ENCODE results near the gene UTP20.
A peak's percentile ranks its signal among the peaks of the same experiment; 100 is the strongest.

Gene UTP20

DNA sequence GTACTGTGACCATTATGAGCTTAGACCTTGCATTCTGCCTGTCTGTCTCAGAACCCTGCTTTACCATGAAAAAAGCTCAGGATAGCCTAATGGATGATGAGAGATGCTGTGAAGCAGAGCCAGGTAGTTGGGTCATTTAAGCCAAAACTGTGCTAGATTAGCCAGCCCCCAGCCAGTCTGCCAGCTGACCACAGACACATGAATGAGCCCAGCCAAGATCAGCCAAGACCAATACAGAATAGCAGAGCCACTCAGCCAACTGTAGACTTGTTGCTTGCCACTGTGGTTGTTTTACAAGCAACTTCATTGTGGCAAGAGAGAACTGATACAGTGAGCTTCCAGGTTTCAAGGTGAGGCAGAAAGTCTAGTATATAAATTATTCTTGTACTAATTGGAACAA lies 12.8 kb upstream of the UTP20 start:
- Histone ChIP-seq H3K27ac (no peak overlapping the region), H3K36me3 (ENCODE audit: control insufficient read depth, insufficient read depth, low read length) (no peaks in the 10 kb centered on the region), H3K9ac (no peak overlapping the region), H3K4me3 (ENCODE audit: low read depth, low read length) (no peak overlapping the region), H3K79me2 (no peaks in the 10 kb centered on the region), H3K4me2 (ENCODE audit: low read length) (no peak overlapping the region), H3K9me3 (ENCODE audit: control insufficient read depth, low read length) (no peaks in the 10 kb centered on the region), H3K4me1 (no peaks in the 10 kb centered on the region), H3K27me3 (ENCODE audit: control insufficient read depth, insufficient read depth, low read length) (no peaks in the 10 kb centered on the region), H2AFZ (no peak overlapping the region)
- TF ChIP-seq, protein P1, sequence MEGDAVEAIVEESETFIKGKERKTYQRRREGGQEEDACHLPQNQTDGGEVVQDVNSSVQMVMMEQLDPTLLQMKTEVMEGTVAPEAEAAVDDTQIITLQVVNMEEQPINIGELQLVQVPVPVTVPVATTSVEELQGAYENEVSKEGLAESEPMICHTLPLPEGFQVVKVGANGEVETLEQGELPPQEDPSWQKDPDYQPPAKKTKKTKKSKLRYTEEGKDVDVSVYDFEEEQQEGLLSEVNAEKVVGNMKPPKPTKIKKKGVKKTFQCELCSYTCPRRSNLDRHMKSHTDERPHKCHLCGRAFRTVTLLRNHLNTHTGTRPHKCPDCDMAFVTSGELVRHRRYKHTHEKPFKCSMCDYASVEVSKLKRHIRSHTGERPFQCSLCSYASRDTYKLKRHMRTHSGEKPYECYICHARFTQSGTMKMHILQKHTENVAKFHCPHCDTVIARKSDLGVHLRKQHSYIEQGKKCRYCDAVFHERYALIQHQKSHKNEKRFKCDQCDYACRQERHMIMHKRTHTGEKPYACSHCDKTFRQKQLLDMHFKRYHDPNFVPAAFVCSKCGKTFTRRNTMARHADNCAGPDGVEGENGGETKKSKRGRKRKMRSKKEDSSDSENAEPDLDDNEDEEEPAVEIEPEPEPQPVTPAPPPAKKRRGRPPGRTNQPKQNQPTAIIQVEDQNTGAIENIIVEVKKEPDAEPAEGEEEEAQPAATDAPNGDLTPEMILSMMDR (IDR thresholded peaks at IDR 0.05), result no peak

DNA sequence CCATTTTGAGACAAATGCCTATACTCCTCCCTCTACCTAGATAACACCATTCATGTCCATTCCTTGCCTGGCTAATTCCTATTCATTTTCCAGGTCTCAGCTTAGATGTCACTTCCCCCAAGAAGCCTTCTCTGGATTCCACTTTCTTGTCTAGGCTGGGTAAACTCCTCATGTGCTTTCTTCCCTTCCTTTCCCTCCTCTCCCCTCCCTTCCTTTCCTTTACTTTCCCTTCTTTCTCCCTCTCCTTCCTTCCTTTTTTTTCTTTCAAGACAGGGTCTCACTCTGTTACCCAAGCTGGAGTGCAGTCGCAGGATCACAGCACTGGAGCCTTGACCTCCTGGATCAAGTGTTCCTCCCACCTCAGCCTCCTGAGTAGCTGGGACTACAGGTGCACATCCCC lies 3.5 kb upstream of the UTP20 start:
- peak overlapping the region; percentile 10 for H2AFZ ChIP-seq
- no peaks in the 10 kb centered on the region for H3K4me1 ChIP-seq
- peaks cover 6% of the 10 kb centered on the region for H3K79me2 ChIP-seq
- H3K9ac ChIP-seq, result no peak overlapping the region
- no peak overlapping the region for H3K4me3 ChIP-seq (ENCODE audit: low read depth, low read length)
- H3K27ac ChIP-seq, result no peak overlapping the region
- TF ChIP-seq, protein P1 (IDR thresholded peaks at IDR 0.05), result no peak
- no peak overlapping the region for H3K4me2 ChIP-seq (ENCODE audit: low read length)
- H3K27me3 ChIP-seq (ENCODE audit: control insufficient read depth, insufficient read depth, low read length), result no peaks in the 10 kb centered on the region
- no peaks in the 10 kb centered on the region for H3K9me3 ChIP-seq (ENCODE audit: control insufficient read depth, low read length)
- no peaks in the 10 kb centered on the region for H3K36me3 ChIP-seq (ENCODE audit: control insufficient read depth, insufficient read depth, low read length)

DNA sequence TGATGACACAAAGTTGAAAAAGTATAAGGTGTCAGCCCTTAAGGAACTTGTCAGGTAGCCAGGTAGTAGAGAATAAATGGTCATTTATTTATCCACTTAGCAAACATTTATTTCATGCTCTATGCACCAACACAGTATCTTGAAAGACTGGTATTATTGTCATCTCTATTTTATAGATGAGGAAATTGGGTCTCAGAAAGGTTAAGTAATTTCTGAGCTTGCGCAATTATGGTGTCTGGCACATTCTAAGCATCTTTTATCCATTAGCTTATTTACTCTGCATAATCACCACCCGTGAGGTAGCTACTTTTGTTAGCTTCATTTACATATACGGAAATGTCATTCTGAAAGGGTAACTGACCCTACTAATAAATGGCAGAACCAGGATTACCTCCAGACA lies 2.5 kb upstream of the UTP20 start:
- TF ChIP-seq, protein P1 (IDR thresholded peaks at IDR 0.05), result no peak
- Histone ChIP-seq H3K36me3 (ENCODE audit: control insufficient read depth, insufficient read depth, low read length) (no peaks in the 10 kb centered on the region), H3K4me2 (ENCODE audit: low read length) (no peak overlapping the region), H3K9ac (no peak overlapping the region), H3K27ac (no peak overlapping the region), H3K79me2 (peaks cover 6% of the 10 kb centered on the region), H3K4me3 (ENCODE audit: low read depth, low read length) (no peak overlapping the region), H2AFZ (no peak overlapping the region), H3K4me1 (no peaks in the 10 kb centered on the region), H3K27me3 (ENCODE audit: control insufficient read depth, insufficient read depth, low read length) (no peaks in the 10 kb centered on the region), H3K9me3 (ENCODE audit: control insufficient read depth, low read length) (no peaks in the 10 kb centered on the region)

DNA sequence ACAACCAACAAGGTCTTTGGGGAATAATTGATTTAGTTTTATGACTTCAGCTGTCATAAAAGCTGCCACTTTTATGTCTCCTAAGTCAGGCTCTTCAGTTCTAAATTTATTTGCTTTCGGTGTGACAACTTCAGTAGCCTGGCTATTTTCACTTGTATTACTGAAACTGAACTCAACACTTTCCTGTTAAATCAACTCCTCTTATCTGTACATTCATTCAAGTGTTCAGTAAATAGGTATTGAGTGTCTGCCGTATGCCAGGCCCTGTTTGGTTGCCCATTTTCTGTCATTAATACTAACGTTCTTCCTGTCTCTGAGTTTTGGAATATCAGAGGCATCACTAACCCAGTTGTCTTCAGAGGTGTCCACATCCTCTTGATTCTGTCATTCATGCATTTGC lies 7.5 kb downstream of the UTP20 start:
- TF ChIP-seq, protein P1 (IDR thresholded peaks at IDR 0.05), result no peak
- no peaks in the 10 kb centered on the region for H3K79me2 ChIP-seq
- H3K36me3 ChIP-seq (ENCODE audit: control insufficient read depth, insufficient read depth, low read length), result no peaks in the 10 kb centered on the region
- no peaks in the 10 kb centered on the region for H3K27me3 ChIP-seq (ENCODE audit: control insufficient read depth, insufficient read depth, low read length)
- H3K9ac ChIP-seq, result no peak overlapping the region
- H3K9me3 ChIP-seq (ENCODE audit: control insufficient read depth, low read length), result no peaks in the 10 kb centered on the region
- H2AFZ ChIP-seq, result no peak overlapping the region
- no peak overlapping the region for H3K27ac ChIP-seq
- H3K4me1 ChIP-seq, result no peaks in the 10 kb centered on the region
- H3K4me2 ChIP-seq (ENCODE audit: low read length), result no peak overlapping the region
- no peak overlapping the region for H3K4me3 ChIP-seq (ENCODE audit: low read depth, low read length)

DNA sequence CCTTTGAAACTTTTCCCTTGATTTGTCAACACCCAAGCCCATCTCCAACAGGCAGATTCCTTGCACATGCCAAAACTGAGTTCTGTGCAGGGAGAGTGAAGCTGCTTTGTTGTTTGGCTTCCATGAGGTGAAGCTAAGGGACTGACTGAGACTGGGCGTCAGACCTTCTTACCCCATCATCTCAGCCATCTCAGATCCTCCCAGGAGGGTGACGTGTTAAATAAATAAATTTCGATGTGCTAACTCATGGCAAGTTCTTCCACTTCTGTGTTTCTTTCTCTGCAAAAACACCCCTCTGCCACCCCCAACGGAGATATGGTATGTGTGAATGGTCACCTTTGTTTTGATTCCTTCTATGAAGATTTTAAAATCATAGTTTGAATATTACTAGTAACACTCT lies 17.8 kb downstream of the UTP20 start:
- Histone ChIP-seq H2AFZ (no peak overlapping the region), H3K4me3 (ENCODE audit: low read depth, low read length) (no peak overlapping the region), H3K79me2 (no peaks in the 10 kb centered on the region), H3K9me3 (ENCODE audit: control insufficient read depth, low read length) (no peaks in the 10 kb centered on the region), H3K4me1 (no peaks in the 10 kb centered on the region), H3K4me2 (ENCODE audit: low read length) (no peak overlapping the region), H3K27me3 (ENCODE audit: control insufficient read depth, insufficient read depth, low read length) (no peaks in the 10 kb centered on the region), H3K27ac (no peak overlapping the region), H3K9ac (no peak overlapping the region), H3K36me3 (ENCODE audit: control insufficient read depth, insufficient read depth, low read length) (no peaks in the 10 kb centered on the region)
- TF ChIP-seq, protein P1 (IDR thresholded peaks at IDR 0.05), result no peak
